ENCODE measurements around the gene SPHK1.

The SPHK1 gene

GRCh38 chr17:76434870-76435269 is 50.5 kb downstream of the SPHK1 start:
- no peak for DNase-seq

GRCh38 chr17:76435751-76436150 is 51.3 kb downstream of the SPHK1 start:
- DNase-seq: no peak

Measured in activated CD4-positive, alpha-beta T cell treated with anti-CD3 and anti-CD28 coated beads, Interleukin-2, amount 50 U/mL, for 48 hours (primary cell).